Fibroblast of lung (primary cell): ENCODE results near the gene LPP. TPM values are rescaled to one million over a fixed set of nuclear protein-coding genes. Genes with fewer than 3 reads are reported as not detected.

Experiments used
- DNase-seq, 2 donors: peaks; one replicate each; pipeline versions ENCODE4 v3.0.0 to v3.0.0-alpha.2; 2010; ENCODE audit warnings: low read depth in 2 of 2
- H2AFZ ChIP-seq: 2 replicates; pipeline ENCODE4 v1.5.1; 2012; ENCODE audit warnings: low read length, control low read depth, inconsistent platforms
- H3K27ac ChIP-seq: 2 replicates; pipeline ENCODE4 v1.5.1; 2011; ENCODE audit warnings: low read length, control low read depth; ENCODE audit not compliant: insufficient read depth
- H3K27me3 ChIP-seq: 2 replicates; pipeline ENCODE4 v1.5.1; 2011; ENCODE audit warnings: mild to moderate bottlenecking, low read length; ENCODE audit not compliant: control insufficient read depth, insufficient read depth
- H3K36me3 ChIP-seq: 2 replicates; pipeline ENCODE4 v1.5.1; 2011; ENCODE audit warnings: low read length; ENCODE audit not compliant: control insufficient read depth, insufficient read depth
- H3K4me1 ChIP-seq: 2 replicates; pipeline ENCODE4 v1.5.1; 2011; ENCODE audit warnings: low read length; ENCODE audit not compliant: control insufficient read depth, insufficient read depth; ENCODE audit errors: extremely low read depth
- H3K4me2 ChIP-seq: 2 replicates; pipeline ENCODE4 v1.5.1; 2011; ENCODE audit warnings: low read length, control low read depth; ENCODE audit not compliant: insufficient read depth; ENCODE audit errors: extremely low read depth
- H3K4me3 ChIP-seq, 4 experiments: fragments of 200-600 bp in 1 of 4; sonication (generic) in 1 of 4; replicated peaks in 1 of 4; 2 replicates each; pipeline ENCODE4 v1.5.1; 2011 to 2016; ENCODE audit warnings: low read length in 4 of 4, low read depth in 3 of 4, mild to moderate bottlenecking in 3 of 4, control low read depth in 2 of 4, inconsistent platforms in 1 of 4, mixed read lengths in 1 of 4; ENCODE audit not compliant: insufficient read depth in 1 of 4; ENCODE audit errors: control extremely low read depth in 1 of 4
- H3K79me2 ChIP-seq: 2 replicates; pipeline ENCODE4 v1.5.1; 2012; ENCODE audit warnings: mild to moderate bottlenecking, low read length, inconsistent platforms; ENCODE audit not compliant: control insufficient read depth, insufficient read depth
- H3K9ac ChIP-seq: 2 replicates; pipeline ENCODE4 v1.5.1; 2011; ENCODE audit warnings: mild to moderate bottlenecking, low read length, control low read depth; ENCODE audit not compliant: insufficient read depth
- H3K9me3 ChIP-seq: 2 replicates; pipeline ENCODE4 v1.5.1; 2012; ENCODE audit warnings: low read depth, low read length; ENCODE audit not compliant: control insufficient read depth, insufficient read depth
- H4K20me1 ChIP-seq: 2 replicates; pipeline ENCODE4 v1.5.1; 2011; ENCODE audit warnings: low read length; ENCODE audit not compliant: control insufficient read depth, insufficient read depth; ENCODE audit errors: extremely low read depth
- EZH2 ChIP-seq: IDR thresholded peaks from 2 replicates; pipeline ENCODE4 v1.5.1; 2012; ENCODE audit warnings: low read length, control low read depth, mild to moderate bottlenecking; ENCODE audit errors: missing control alignments
- polyA plus RNA-seq, 2 donors: library from polyadenylated mRNA; depleted of rRNA in 1 of 2; stranded (reverse) in 1 of 2; unstranded in 1 of 2; fragments of >200 nt; gene quantifications; 2 replicates each; pipeline ENCODE4 v1.2.1, GENCODE V29; 2011 to 2012; ENCODE audit warnings: missing spikeins in 1 of 2
- total RNA-seq: library from RNA; depleted of rRNA; stranded (reverse); fragments of >200 nt; gene quantifications from 2 replicates; pipeline ENCODE4 v1.2.1, GENCODE V29; 2014
- TF ChIP-seq, protein P1 (sequence below), 2 donors: IDR thresholded peaks in 1 of 2; conservative IDR thresholded peaks in 1 of 2; 1 replicate in 1 of 2; 2 replicates in 1 of 2; pipeline ENCODE4 v1.5.1; 2011 to 2012; ENCODE audit warnings: low read length in 2 of 2, control low read depth in 1 of 2, inconsistent platforms in 1 of 2, low read depth in 1 of 2, mild to moderate bottlenecking in 1 of 2

The LPP gene
- total and polyA plus RNA-seq, 2 donors (not counting 1 experiment from before 2014, with no cell fraction given) = 69.0 to 124 TPM

- Histone ChIP-seq H4K20me1 (peaks cover 2% of the 10 kb centered on the region), H3K36me3 (no peaks in the 10 kb centered on the region), H3K4me2 (no peak overlapping the region), H3K27me3 (no peaks in the 10 kb centered on the region), H3K79me2 (peaks cover 62% of the 10 kb centered on the region), H2AFZ (no peak overlapping the region), H3K27ac (peak overlapping the region; percentile 30), H3K4me3 (no peak overlapping the region), H3K9me3 (no peaks in the 10 kb centered on the region), H3K4me1 (peaks cover 19% of the 10 kb centered on the region), H3K9ac (no peak overlapping the region)
- TF ChIP-seq EZH2 = no peak
- TF ChIP-seq, protein P1, sequence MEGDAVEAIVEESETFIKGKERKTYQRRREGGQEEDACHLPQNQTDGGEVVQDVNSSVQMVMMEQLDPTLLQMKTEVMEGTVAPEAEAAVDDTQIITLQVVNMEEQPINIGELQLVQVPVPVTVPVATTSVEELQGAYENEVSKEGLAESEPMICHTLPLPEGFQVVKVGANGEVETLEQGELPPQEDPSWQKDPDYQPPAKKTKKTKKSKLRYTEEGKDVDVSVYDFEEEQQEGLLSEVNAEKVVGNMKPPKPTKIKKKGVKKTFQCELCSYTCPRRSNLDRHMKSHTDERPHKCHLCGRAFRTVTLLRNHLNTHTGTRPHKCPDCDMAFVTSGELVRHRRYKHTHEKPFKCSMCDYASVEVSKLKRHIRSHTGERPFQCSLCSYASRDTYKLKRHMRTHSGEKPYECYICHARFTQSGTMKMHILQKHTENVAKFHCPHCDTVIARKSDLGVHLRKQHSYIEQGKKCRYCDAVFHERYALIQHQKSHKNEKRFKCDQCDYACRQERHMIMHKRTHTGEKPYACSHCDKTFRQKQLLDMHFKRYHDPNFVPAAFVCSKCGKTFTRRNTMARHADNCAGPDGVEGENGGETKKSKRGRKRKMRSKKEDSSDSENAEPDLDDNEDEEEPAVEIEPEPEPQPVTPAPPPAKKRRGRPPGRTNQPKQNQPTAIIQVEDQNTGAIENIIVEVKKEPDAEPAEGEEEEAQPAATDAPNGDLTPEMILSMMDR (conservative IDR thresholded peaks at IDR 0.05 in 1 of 2, IDR thresholded peaks at IDR 0.05 in 1 of 2; ENCODE audit: low read depth in 1 of 2, low read length in 2 of 2) = no peak
- no peak for DNase-seq
Measured at GRCh38 chr3:188180114-188180513, 26.2 kb downstream of the LPP start.

GRCh38 chr3:188183452-188183851, 29.5 kb downstream of the LPP start:
- no peak overlapping the region for H2AFZ ChIP-seq
- no peak overlapping the region for H3K27ac ChIP-seq
- TF ChIP-seq EZH2 = no peak
- TF ChIP-seq, protein P1 (conservative IDR thresholded peaks at IDR 0.05 in 1 of 2, IDR thresholded peaks at IDR 0.05 in 1 of 2; ENCODE audit: low read depth in 1 of 2, low read length in 2 of 2) = no peak
- no peak overlapping the region for H3K9ac ChIP-seq
- no peak for DNase-seq
- no peaks in the 10 kb centered on the region for H3K9me3 ChIP-seq
- H3K4me3 ChIP-seq = no peak overlapping the region
- H4K20me1 ChIP-seq = peaks cover 2% of the 10 kb centered on the region
- peaks cover 16% of the 10 kb centered on the region for H3K4me1 ChIP-seq
- H3K36me3 ChIP-seq = no peaks in the 10 kb centered on the region
- no peak overlapping the region for H3K4me2 ChIP-seq
- H3K27me3 ChIP-seq = no peaks in the 10 kb centered on the region
- H3K79me2 ChIP-seq = peaks cover 45% of the 10 kb centered on the region

DNA sequence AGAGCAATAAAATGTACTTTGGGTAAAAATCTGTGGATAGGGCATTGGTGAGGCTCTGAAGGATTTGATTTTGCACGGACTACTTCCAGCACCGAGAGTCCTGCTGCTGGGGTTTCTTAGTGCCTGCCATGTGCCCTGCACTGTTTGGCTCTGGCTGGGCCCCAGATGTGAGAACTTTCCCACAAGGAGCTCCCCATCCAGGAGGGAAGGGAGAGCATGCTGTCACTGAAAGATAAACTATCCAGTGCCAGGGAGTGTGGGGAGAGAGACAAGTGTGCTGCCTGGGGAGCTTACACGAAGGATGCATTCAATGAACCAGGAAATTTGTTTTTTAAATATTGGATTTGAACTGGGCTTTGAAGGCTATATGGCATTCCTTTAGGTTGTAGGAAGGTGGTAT, 30.2 kb downstream of the LPP start:
- Histone ChIP-seq H3K27me3 (no peaks in the 10 kb centered on the region), H3K4me3 (no peak overlapping the region), H3K4me2 (no peak overlapping the region), H2AFZ (no peak overlapping the region), H3K36me3 (no peaks in the 10 kb centered on the region), H3K4me1 (peaks cover 9% of the 10 kb centered on the region), H3K79me2 (peaks cover 48% of the 10 kb centered on the region), H3K9ac (no peak overlapping the region), H3K9me3 (no peaks in the 10 kb centered on the region), H3K27ac (no peak overlapping the region), H4K20me1 (peaks cover 3% of the 10 kb centered on the region)
- no peak for DNase-seq
- TF ChIP-seq, protein P1 (conservative IDR thresholded peaks at IDR 0.05 in 1 of 2, IDR thresholded peaks at IDR 0.05 in 1 of 2; ENCODE audit: low read depth in 1 of 2, low read length in 2 of 2) = no peak
- TF ChIP-seq EZH2 = no peak
